Activated T-helper 1 cell treated with Interleukin-2 at 50 U/mL for 16 hours (primary cell): ENCODE measurements around the gene PNMT.
A peak's percentile ranks its signal among the peaks of the same experiment; 100 is the strongest.

Experiments
- DNase-seq: peaks from one replicate; pipeline ENCODE4 v3.0.0-alpha.2; 2020; ENCODE audit warnings: low read depth

PNMT gene

DNA sequence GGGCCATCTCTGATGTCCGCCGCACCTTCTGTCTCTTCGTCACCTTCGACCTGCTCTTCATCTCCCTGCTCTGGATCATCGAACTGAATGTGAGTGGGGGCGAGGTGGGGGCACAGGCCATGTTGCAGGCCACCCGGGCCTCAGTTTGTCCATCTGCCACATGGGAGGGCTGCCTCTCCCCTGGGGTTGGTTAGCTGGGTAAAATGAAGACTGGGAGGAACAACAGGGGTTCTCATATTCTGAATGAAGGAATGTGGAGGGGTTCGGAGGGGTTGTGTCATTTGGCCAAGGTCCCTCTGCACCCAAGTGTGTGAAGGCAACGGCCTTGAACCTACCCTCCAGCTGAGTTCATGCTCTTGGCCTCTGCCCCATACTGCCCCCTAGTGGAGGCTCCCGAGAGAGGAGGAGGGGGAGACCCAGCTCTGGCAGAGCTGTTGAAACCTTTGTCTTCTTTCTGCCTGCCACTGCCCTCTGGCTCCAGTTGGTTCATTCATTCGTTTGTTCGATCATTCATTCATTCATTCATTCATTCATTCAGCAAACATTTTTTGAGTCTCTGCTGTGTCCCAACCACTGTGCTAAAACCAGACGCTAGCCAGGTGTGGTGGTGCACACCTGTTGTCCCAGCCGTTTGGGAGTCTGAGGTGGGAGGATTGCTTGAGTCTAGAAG is 14.5 kb upstream of the PNMT start:
- DNase-seq = peak; percentile 60

GRCh38 chr17:39655105-39655504 is 13.1 kb upstream of the PNMT start:
- no peak for DNase-seq

GRCh38 chr17:39658346-39658745 is 9.9 kb upstream of the PNMT start:
- DNase-seq = no peak

- no peak for DNase-seq
Observed at GRCh38 chr17:39658760-39659159, 9.5 kb upstream of the PNMT start.

DNA sequence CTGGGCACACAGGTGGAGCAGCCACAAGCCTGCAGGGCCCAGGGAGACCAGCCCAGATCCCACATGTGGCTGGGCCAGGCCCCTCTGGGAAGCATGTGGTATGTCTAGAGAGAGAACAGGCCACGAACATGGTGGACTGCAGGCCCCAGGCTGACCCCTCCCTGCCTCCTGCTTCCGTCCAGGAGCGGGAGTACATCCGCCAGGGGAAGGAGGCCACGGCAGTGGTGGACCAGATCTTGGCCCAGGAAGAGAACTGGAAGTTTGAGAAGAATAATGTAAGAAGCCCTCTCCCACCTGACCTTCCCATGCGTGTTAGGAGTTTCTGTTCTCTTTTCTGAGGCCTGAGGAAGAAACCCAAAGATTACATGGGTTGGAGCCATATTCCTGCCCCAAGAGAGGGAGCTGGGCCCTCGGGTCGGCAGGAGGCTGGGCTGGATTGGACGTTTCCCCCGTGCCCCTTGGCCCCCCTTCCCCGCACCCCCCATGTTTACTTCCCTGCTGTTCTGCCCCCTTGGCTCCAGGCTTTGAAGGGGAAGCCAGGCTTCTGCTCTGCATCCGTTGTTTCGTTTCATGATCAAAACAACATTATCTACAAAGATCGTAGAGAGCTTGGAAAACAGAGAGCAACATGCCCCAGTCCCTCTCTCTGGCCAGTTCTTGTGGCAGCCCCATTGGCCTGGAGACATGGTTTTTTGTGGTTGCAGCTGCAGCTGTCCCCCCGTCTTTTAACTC is 8.8 kb upstream of the PNMT start:
- no peak for DNase-seq

DNA sequence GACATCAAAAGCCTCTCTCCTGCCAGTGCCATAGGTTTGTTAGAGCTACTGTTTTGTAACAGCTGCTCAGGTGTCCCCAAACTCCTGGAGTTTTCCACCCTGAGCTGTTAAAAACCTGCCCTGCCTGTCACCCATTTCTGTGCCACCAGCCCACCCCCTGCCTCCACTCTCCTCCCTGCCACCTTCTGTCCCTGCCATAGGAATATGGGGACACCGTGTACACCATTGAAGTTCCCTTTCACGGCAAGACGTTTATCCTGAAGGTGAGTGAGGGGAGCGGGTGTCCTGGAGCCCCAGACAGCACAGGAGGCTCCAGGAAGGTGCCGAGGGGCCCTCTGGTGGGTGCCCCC is 8.3 kb upstream of the PNMT start:
- DNase-seq = no peak

DNA sequence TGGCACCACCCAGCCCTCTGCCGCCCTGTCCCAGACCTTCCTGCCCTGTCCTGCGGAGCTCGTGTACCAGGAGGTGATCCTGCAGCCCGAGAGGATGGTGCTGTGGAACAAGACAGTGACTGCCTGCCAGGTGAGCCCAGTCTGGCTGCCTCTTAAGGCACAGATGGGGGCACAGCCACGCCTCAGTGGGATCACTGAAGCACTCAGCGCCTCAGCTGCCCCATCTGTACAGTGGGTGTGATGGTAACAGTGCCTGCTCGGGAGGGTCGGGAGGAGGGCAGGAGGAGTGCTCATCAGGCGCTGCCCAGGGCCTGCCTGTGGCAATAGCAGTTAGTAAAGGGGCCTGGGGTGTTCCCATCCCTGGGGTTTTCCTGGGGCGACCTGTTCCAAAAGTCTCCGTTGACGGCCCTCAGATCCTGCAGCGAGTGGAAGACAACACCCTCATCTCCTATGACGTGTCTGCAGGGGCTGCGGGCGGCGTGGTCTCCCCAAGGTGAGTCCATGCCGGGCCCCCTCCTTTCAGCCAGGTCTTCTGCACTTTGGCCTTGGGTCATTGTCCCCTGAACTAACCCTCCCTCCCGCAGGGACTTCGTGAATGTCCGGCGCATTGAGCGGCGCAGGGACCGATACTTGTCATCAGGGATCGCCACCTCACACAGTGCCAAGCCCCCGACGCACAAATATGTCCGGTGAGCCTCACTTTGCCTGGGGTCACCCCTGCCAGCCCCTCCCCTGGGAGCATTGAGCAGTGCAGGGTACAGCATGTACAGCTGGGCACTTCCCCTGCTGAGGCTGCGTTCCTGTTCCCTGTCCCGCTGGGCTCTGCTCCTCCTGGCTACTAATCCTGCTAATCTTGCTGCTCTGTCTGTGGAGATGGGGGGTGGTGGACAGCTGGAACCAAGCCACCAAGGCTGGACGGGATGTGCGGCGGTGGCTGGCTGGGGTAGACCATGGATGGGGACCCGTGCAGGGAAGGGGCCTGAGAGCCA is 7.6 kb upstream of the PNMT start:
- no peak for DNase-seq

DNA sequence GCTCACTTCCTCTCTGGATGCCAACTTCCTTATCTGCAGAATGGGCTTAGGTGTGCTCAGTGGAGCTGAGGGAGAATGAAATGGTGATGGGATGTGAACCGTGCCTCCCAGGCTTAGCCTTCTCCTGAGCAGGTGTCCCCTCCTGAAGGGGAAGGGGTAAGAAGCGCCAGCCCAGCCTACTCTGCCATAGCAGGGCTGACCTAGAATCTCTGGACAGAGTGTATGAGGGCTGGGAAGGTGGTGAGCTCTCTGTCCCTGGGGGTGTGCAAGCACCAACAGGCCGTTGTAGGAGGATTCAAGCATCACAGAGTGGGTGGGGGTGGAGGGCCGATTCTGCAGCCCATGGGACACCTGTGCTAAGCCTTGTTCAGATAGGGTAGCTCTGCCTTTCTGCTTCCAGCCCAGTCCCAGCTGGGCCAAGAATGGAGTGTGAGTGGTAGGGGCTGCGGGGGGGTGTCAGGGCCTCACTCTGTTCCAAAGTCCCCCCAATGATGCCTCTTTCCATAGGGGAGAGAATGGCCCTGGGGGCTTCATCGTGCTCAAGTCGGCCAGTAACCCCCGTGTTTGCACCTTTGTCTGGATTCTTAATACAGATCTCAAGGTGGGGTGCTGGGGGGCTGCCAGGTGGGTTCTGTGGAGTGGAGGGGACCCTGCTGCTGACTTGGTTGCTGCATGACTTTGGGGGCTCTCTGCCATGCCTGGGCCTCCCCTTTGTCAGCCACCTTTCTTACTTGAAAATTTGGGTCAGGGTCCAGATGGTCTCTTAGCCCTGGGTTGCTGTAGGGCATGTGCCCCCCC is 6.3 kb upstream of the PNMT start:
- DNase-seq = no peak

DNA sequence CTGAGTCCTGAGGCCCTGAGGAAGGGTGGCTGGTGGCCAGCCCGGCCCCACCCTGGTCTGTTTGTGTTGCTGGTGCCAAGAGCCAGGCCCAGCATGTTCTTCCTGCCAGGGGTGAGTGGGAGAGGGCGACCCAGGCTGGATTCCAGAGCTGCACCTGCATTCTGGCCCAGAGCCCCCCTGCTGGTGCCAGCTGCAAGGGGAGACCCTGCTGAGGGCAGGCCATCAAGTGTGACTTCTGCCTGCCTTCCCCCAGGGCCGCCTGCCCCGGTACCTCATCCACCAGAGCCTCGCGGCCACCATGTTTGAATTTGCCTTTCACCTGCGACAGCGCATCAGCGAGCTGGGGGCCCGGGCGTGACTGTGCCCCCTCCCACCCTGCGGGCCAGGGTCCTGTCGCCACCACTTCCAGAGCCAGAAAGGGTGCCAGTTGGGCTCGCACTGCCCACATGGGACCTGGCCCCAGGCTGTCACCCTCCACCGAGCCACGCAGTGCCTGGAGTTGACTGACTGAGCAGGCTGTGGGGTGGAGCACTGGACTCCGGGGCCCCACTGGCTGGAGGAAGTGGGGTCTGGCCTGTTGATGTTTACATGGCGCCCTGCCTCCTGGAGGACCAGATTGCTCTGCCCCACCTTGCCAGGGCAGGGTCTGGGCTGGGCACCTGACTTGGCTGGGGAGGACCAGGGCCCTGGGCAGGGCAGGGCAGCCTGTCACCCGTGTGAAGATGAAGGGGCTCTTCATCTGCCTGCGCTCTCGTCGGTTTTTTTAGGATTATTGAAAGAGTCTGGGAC is 5.5 kb upstream of the PNMT start:
- DNase-seq = no peak

- DNase-seq = no peak
Observed at GRCh38 chr17:39663340-39663687, 4.9 kb upstream of the PNMT start.

DNA sequence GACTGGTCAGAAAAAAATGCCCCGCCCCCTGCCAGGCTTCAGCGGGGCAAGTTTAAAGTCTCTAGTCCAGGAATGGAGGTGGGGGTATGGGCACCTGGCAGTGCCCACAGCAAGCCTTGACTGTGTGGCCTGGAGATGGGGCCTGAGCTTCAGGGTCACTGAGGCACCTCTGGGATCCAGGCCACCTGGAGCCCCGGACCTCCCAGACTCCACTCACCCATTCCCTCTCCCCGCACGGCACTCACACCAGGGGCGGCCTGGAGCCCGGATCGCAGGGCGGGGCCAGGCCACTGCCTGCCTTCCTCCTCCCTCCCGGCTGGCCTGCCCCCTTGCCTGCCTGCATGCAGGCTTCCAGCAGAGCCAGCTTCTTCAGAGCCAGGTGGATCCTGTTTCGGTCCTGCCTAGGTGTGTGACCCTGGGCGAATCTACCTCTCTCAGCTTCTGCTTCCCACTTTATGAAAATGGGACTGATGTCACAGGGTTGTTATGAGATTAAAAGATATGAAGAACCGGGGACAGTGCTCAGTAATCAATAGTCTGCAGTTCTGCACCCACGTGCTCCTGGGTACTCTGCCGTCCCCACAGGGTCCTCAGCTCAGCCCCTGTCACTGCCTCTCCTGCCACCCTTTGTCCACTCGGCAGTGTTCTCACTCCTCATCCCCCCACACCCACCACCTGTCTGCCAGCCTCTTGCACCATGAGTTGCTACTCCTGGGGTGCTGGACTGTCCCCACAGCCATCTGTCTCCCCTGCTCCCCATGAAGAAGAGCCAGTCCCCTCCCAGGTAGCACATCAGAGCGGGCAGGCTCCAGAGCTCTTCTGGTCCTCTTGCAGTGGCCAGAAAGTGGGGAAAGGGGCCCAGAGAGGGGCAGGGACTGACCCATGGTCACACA is 4.3 kb upstream of the PNMT start:
- no peak for DNase-seq

DNA sequence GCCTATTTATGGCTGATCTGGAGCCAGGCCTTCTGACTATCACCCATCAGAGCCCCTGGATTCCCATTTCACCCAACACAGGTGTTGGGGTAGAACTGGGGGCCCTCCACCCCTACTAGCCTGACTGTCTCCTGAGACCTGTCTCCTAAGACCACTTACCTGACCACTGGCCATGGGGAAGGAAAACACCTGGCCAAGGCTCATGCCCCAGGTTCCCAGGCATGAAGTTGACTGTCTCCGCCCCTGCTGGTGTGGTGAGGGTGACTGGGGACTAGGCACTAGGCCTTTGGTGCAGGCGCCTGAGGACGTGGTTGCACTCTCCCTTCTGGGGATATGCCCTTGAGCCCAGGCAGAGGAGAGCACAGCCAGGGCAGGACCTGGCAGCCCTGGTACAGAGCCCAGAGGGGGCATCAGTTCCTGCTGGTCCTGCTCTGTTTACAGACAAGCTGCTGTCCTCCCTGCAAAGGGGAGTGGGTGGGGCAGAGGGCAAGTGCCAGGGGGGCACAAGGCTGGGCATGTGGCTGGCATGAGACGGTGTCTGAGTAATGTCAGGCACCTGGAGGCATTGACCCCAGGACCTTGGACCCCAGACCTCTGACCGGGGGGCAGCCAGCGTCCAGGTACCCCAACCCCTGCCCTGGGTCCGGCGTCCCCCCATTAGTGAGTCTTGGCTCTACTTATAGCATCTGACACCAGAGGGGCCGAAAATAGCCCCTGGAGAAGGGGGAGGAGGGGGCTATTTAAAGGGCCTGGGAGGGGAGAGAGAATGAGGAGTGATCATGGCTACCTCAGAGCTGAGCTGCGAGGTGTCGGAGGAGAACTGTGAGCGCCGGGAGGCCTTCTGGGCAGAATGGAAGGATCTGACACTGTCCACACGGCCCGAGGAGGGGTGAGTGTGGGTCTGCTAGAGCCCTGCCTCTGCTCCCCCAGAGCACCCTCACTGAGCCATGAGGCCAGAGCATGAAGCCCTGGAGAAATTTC is 3.4 kb upstream of the PNMT start, which contains the start of gene TCAP:
TSS of gene TCAP (plus strand) at position 769 of the 981 bp plus-strand sequence. CDS start at position 780, 11 bp downstream.
- no peak for DNase-seq

GRCh38 chr17:39665642-39666224 is 2.5 kb upstream of the PNMT start:
- no peak for DNase-seq

DNA sequence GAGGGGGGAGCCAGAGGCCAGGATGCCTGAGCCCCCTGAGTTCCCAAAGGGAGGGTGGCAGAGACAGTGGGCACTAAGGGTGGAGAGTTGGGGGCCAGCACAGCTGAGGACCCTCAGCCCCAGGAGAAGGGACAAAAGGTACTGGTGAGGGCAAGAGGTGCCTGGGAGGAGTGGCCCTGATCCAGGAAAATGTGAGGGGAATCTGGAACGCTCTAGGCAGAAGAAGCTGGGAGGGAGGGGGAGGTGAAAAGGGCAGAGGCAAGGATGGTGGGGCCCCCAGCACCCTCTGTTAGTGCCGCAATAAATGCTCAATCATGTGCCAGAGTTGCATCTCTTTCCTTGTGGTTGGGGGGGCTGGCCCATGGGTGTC is 2.0 kb upstream of the PNMT start:
- DNase-seq = no peak

DNA sequence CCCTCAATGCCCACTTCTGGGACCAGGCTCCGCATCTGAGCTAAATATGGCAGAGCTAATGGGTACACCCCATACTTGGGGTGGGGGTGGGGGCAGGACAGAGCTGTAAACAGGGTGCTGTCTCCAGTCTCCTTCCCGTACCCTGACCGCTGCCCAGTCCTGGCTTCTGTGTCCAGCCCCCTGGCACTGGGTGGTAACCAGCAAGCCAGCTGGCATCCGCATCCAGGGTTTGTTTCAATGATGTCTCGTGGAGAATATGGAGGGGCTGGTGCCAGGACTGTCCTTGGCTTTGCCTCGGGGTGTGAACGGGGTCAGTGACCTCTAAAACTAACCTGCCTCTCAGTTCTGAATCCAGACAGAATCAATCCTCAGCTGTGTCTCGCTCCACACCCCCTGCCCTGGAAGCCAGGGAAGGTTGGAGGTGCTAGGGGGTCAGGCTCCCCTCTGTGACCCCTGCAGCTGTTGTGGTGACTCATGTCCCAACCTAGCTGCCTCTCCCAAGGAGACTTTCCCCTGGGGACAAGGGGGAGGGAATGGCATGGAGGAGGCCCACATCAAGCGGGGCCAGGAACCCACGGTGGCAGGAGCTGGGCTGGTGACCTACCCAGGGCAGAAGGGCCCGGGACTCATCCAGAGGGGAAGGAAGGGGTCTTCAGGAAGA is 1.5 kb upstream of the PNMT start:
- DNase-seq = no peak

DNA sequence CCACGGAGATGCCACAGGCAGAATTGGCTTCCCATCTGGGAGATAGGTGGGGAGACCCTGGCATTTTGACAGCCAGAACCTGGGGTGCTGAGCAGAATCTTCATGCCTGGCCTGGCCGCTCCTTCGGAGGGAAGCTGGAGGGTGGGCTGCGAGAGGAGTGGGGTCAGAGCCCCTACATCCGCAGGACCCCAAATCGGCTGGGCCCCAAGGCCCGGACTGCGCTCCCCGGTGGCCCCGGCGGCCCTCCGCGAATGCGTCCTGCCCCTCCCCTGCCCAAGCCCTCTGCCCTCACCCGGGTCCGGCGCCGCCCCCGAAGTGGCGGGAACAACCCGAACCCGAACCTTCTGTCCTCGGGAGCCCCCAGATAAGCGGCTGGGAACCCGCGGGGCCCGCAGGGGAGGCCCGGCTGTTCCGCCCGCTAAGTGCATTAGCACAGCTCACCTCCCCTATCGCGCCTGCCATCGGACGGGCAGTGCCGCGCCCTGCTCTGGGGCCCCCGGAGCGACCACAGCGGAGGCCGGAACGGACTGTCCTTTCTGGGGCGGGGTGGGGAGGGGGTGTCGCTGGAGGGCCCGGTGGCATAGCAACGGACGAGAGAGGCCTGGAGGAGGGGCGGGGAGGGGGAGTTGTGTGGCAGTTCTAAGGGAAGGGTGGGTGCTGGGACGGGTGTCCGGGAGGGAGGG is 850 bp upstream of the PNMT start:
- no peak for DNase-seq
